K562 (cell line): ENCODE results near the gene C13orf46.

Source experiments
- BRF2 ChIP-seq: IDR thresholded peaks from 3 replicates; pipeline ENCODE4 v1.6.1; 2011; ENCODE audit warnings: borderline replicate concordance, mild to moderate bottlenecking; ENCODE audit not compliant: insufficient read length, insufficient read depth
- CTCF ChIP-seq, 3 experiments: IDR thresholded peaks in 2 of 3; conservative IDR thresholded peaks in 1 of 3; 2 replicates each; pipeline ENCODE4 v1.5.1; 2011 to 2012; ENCODE audit warnings: low read length in 3 of 3, mild to moderate bottlenecking in 3 of 3, control low read depth in 2 of 3, improper control_type of control experiment in 1 of 3, inconsistent platforms in 1 of 3, low read depth in 1 of 3, mixed read lengths in 1 of 3, moderate library complexity in 1 of 3; ENCODE audit not compliant: insufficient read depth in 2 of 3
- FOXA1 ChIP-seq: fragments of 450-650 bp; IDR thresholded peaks from 2 replicates; pipeline ENCODE4 v1.6.1; 2016; ENCODE audit warnings: mild to moderate bottlenecking, borderline replicate concordance
- FOXJ2 ChIP-seq: fragments of 200-800 bp; sonication (Bioruptor generic); IDR thresholded peaks from 2 replicates; pipeline ENCODE4 v1.6.1; 2016; ENCODE audit warnings: missing genetic modification characterization, missing compliant biosample characterization
- KAT8 ChIP-seq: fragments of 450-650 bp; IDR thresholded peaks from 2 replicates; pipeline ENCODE4 v1.6.1; 2016; ENCODE audit warnings: low read depth, mild to moderate bottlenecking
- NR2C1 ChIP-seq, 2 experiments: fragments of 450-650 bp; IDR thresholded peaks; 2 replicates each; pipeline ENCODE4 v1.6.1; 2017; ENCODE audit warnings: mild to moderate bottlenecking in 2 of 2, antibody characterized with exemption in 1 of 2, inconsistent platforms in 1 of 2, missing compliant biosample characterization in 1 of 2, missing genetic modification characterization in 1 of 2
- NR2C2 ChIP-seq, 2 experiments: fragments of 200-800 bp in 1 of 2; sonication (Bioruptor generic) in 1 of 2; sonication (generic) in 1 of 2; formaldehyde crosslinking in 1 of 2; IDR thresholded peaks; 2 replicates each; pipeline versions ENCODE4 v1.6.1 to v1.8.0; 2016 to 2022; ENCODE audit warnings: mild to moderate bottlenecking in 1 of 2, missing compliant biosample characterization in 1 of 2, missing genetic modification characterization in 1 of 2, missing genetic modification reagents in 1 of 2
- SMAD2 ChIP-seq: fragments of 150-350 bp; IDR thresholded peaks from 2 replicates; pipeline ENCODE4 v1.6.1; 2014; ENCODE audit warnings: low read depth, mild to moderate bottlenecking, low read length
- ZFP1 ChIP-seq: fragments of 450-650 bp; formaldehyde crosslinking; IDR thresholded peaks from 2 replicates; pipeline ENCODE4 v1.4.0; 2020; ENCODE audit warnings: mild to moderate bottlenecking, mixed read lengths
- ZNF197 ChIP-seq: fragments of 200-800 bp; sonication (Bioruptor generic); IDR thresholded peaks from 2 replicates; pipeline ENCODE4 v1.6.1; 2016; ENCODE audit warnings: low read depth, missing genetic modification characterization, missing compliant biosample characterization

GRCh38 chr13:113976711-113977684 is 3.1 kb upstream of the C13orf46 start:
- TF ChIP-seq FOXJ2 (tag) = no peak
- TF ChIP-seq CTCF (IDR thresholded peaks at IDR 0.05 in 2 of 3, conservative IDR thresholded peaks at IDR 0.05 in 1 of 3; ENCODE audit: insufficient read depth in 2 of 3, low read depth in 1 of 3, low read length in 3 of 3) = no peak
- no peak for TF ChIP-seq NR2C1 (IDR thresholded peaks at IDR 0.05)
- TF ChIP-seq NR2C1 (tag; IDR thresholded peaks at IDR 0.05) = no peak
- TF ChIP-seq BRF2 = no peak
- TF ChIP-seq ZFP1 (CRISPR knock-in tag) = no peak
- no peak for TF ChIP-seq SMAD2
- no peak for TF ChIP-seq ZNF197 (CRISPR knock-in tag)
- no peak for TF ChIP-seq NR2C2 (CRISPR knock-in tag; IDR thresholded peaks at IDR 0.05)
- no peak for TF ChIP-seq NR2C2 (tag; IDR thresholded peaks at IDR 0.05)
- TF ChIP-seq KAT8 = no peak
- TF ChIP-seq FOXA1 = no peak
